ENCODE results near the gene GDPGP1.
"Not testable (repeated sequence)": the region's sequence is repeated elsewhere in the genome, so short reads cannot be mapped to it uniquely, and the experiment has no call there.

GDPGP1 gene

GRCh38 chr15:90227336-90227735 lies 6.7 kb upstream of the GDPGP1 start:
- DNase-seq = no peak

DNA sequence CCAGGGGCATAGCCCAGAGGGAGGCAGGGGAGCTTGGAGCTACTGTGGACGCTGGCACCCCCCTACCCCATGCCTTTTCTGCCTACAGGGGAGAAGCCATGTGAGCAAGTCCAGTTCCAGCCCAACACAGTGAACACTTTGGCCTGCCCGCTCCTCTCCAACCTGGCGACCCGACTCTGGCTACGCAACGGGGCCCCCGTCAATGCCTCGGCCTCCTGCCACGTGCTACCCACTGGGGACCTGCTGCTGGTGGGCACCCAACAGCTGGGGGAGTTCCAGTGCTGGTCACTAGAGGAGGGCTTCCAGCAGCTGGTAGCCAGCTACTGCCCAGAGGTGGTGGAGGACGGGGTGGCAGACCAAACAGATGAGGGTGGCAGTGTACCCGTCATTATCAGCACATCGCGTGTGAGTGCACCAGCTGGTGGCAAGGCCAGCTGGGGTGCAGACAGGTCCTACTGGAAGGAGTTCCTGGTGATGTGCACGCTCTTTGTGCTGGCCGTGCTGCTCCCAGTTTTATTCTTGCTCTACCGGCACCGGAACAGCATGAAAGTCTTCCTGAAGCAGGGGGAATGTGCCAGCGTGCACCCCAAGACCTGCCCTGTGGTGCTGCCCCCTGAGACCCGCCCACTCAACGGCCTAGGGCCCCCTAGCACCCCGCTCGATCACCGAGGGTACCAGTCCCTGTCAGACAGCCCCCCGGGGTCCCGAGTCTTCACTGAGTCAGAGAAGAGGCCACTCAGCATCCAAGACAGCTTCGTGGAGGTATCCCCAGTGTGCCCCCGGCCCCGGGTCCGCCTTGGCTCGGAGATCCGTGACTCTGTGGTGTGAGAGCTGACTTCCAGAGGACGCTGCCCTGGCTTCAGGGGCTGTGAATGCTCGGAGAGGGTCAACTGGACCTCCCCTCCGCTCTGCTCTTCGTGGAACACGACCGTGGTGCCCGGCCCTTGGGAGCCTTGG lies 5.9 kb upstream of the GDPGP1 start:
- DNase-seq = no peak

GRCh38 chr15:90228960-90229359 lies 5.0 kb upstream of the GDPGP1 start:
- no peak for DNase-seq

GRCh38 chr15:90230071-90230494 lies 3.9 kb upstream of the GDPGP1 start:
- no peak for DNase-seq

DNA sequence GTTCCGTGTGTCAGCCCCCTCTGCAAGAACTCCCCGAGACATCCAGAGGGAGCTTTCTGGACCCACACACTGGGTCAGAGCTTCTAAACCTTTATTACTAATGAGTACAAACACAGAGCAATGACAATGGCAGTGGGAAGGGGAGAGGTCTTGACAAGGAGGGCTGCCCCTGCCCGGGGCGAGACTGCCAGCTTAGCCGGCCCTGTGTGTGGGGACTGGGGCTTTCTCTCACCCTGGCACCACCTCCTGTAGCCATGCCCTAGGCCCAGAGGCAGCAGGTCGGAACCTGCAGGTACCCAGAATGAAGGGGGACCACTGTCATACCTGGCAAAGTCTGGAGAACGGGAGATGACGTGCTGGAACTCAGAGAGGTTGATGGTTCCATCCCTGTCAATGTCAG lies 3.4 kb upstream of the GDPGP1 start:
- no peak for DNase-seq

DNA sequence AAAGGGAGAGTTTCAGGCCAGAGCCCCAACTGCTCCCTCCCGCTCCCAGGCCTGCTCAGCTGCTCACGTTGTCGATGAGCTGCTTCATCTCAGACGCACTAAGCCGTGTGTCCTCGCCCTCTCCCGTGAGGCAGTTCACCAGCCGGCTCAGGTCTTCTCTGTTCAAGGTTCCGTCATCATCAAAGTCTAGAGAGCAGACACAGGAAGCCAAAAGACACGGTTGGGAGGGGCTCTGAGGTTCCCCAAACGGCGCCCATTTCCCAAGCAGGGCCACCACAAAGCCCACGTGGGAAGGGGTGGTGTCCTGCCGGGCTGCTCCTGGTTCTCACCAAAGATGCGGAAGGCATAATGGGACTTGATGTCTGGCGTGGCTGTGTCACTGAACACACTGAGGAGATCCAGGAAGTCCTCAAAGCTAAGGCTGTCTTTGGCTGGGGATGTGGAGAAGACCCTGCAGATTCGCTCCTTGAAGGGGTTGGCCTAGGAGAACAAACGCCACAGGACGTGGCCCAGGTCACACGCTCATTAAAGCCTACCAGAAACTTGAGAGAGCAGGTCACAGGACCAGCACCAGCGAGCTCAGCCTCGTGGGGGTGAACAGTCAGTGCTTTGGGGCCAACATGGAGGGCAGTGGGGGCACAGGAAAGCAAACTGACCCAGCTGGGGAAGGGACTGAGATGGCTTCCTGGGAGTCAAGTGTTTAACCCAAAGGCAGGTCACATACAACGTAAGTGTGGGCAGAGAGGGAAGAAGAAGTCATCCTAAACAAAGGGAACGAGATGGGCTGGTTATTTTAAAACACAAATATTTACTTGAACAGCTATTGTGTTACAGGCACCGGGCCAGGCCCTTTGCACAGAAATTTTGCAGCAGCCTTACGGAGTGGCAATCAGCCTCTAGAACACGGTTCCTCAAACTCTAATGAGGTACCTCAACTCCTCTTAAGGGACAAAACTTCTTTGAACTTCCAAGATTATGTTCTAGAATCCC lies 2.7 kb upstream of the GDPGP1 start:
- DNase-seq = no peak

DNA sequence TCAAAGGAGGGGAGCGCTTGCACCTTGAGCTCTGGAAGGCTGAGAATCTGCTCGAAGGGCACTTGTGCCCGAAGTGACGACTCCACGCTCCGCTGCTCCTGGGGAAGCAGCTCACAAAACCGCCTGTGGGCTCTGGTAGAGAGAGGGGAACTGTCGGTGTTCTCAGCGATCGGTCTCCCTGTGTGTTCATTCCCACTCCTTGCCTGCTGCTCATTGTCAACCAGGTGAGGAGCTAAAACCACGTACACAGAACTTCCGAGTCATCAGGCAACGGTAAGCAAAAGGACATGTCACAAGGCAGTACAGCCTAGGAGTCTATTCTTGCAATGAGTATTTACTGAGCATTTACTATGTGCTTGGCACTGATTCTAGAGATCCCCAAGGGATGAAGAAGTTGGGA lies 1.8 kb upstream of the GDPGP1 start:
- DNase-seq = no peak

DNA sequence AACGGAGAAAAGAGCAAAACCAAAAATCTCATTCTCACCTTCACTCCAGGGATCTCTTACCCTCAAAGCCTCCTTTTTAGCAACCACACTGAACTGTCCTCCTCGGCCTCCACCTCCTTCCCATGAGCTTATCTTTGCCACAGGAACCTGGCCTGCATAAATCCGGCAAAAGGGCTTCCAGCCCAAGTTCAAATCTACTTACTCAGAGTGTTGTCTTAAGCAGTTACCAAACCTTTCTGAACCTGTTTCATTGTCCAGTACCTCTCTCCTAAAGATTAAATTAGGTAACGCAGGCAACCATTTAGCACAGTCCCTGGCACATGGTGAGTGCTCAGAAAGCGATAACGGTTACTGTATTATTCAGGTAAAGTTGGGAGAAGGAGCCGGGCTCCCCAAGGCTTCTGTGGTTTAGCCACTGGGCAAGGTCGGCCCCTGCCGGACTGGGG lies 1.0 kb upstream of the GDPGP1 start:
- DNase-seq = no peak

DNA sequence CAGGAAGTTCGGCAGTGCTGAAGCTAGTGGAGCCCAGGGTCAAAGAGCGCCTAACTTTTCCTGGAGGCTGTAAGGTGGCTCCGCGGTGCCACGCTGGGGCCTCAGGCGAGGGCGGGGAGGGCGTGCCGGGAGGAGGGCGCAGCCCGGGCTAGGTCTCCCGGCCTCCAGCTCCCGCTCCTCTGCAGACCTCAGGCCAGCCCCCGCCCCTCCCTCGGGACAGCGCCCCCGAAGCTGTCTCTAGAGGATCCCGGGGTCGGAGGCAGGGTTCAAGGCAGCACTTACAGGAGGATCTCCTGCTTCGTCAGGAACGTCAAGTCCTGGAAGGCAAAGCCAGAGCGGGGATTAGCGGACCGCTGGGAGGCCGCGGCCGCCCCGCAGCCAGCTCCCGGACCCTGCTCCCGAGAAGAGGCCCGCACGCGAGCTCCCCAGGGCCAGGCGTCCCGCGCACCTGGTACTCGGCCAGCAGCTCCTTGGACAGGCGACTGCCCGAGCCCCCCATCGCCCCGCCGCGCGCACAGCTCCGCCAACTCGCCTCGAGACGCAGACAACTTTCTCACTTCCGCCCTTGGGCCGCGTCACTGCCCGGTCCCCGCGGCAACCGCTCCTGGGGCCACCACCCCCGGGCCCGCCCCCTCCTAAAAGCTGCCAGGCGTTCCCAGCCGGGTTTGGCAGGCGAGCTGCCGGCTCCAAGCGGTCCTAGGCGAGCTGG lies 468 bp upstream of the GDPGP1 start, which contains the start of gene CIB1:
Gene CIB1 (minus strand): TSS at position 555 of the 709 bp plus-strand sequence. CDS start 56 bp downstream, at position 499.
- peak; percentile 97 for DNase-seq

DNA sequence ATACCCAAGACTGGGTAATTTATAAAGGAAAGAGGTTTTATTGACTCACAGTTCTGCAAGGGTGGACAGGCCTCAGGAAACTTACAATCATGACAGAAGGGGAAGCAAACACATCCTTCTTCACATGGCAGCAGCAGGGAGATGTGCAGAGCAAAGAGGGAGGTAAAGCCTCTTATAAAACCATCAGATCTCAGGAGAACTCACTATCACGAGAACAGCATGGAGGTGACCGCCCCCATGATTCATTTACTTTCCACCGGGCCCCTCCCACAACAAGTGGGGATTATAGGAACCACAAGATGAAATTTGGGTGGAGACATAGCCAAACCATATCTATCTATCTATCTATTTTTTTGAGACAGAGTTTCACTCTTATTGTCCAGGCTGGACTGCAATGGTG lies 5.4 kb downstream of the GDPGP1 start:
- DNase-seq = no peak

DNA sequence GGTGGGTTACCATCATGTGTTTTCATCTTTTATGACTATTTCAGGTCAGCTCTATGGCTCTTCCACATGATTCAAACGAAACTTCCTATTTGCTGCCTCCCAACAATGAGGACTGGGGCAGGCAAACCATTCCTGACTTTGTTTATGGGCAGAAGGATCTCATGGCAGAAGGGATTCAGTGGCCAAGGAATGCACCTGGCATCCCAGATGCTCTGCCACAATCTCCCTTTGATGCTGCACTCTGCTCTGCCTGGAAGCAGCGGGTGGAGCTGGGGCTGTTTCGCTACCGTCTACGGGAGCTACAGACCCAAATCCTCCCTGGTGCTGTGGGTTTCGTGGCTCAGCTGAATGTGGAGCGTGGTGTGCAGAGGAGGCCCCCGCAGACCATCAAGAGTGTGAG lies 6.8 kb downstream of the GDPGP1 start:
- DNase-seq = no peak

GRCh38 chr15:90241343-90242192 lies 7.6 kb downstream of the GDPGP1 start:
- DNase-seq = no peak

- no peak for DNase-seq
Measured at GRCh38 chr15:90243943-90244639, 10.1 kb downstream of the GDPGP1 start.

- no peak for DNase-seq
Measured at GRCh38 chr15:90248789-90249202, 14.8 kb downstream of the GDPGP1 start.

- DNase-seq = peak; percentile 85
Measured at GRCh38 chr15:90249203-90249863, 15.3 kb downstream of the GDPGP1 start, which contains the start of gene TTLL13. TSS of gene TTLL13 (plus strand) at chr15:90249556. CDS start at chr15:90250631, 1,075 bp downstream.

- no peak for DNase-seq
Measured at GRCh38 chr15:90257776-90258175, 23.8 kb downstream of the GDPGP1 start.

DNA sequence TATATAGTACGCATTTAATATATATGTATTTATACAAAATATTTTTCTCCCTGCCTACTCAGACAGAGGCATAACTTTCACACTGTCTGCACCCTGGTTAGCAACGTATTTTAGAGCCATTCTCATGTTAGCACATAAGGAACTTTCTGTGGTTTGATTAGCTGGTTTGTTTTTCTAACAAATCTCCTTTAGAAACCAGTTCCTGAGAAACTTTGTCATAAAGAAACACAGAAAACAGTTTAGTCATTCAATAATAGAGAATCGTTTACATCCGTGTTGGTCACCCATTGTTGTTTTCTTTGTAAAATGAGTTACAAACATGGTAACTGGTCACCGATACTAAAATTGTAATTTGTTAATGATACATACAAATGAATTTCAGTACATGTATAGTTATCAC lies 25.5 kb downstream of the GDPGP1 start:
- DNase-seq = no peak

DNA sequence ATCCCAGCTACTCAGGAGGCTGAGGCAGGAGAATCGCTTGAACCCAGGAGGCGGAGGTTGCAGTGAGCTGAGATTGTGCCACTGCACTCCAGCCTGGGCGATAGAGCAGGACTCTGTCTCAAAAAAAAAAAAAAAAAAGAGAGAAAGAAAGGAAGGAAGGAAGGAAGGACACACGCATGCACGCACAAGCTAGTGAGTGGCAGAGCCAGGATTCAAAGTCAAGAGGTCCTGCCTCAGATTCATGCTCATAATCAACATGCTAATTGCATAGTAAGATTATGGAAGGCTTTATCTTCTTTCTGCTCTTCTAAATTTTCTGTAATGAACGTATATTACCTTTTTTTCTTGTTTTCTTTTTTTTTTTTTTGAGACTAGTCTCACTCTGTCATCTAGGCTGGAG lies 26.7 kb downstream of the GDPGP1 start:
- DNase-seq = not testable (repeated sequence)

DNA sequence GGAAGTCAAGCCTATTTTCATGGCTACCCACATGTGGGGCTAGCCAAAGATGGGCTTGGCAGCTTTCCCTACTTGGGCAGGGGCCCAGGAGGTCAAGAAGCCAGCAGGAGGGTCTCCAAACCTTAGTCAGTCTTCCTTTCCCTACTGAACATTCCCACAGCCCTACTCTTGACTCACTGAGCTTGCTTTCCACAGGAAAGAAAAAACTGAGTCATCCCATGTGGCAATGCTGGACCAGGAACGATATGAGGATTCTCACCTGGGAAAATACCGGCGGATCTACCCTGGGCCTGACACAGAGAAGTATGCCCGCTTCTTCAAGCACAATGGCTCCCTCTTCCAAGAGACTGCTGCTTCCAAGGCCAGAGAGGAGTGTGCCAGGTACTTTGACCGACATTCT lies 27.8 kb downstream of the GDPGP1 start:
- DNase-seq = no peak

- no peak for DNase-seq
Measured at GRCh38 chr15:90262426-90262825, 28.4 kb downstream of the GDPGP1 start.
